Mesenteric fat pad (tissue), 1 donor: ENCODE data around the gene DENND6B. TPM values are rescaled to one million over a fixed set of nuclear protein-coding genes. Genes with fewer than 3 reads are reported as not detected.
A peak's percentile ranks its signal among the peaks of the same experiment; 100 is the strongest.
"Not testable (repeated sequence)": the region's sequence is repeated elsewhere in the genome, so short reads cannot be mapped to it uniquely, and the experiment has no call there.

Experiments used
- DNase-seq: peaks from one replicate; pipeline ENCODE4 v3.0.0-alpha.2; 2020; ENCODE audit warnings: low spot score
- long read RNA-seq: library from polyadenylated mRNA; unstranded; transcript quantifications from one replicate; pipeline ENCODE4 v2.0.0, GENCODE V29; 2020
- total RNA-seq: library from RNA; stranded (reverse); fragmentation: NEBNext Ultra II Directional; extraction: Animal tissue kit (Norgen Biotek cat#: 25700); gene quantifications from one replicate; pipeline ENCODE4 v1.2.1, GENCODE V29; 2021
- donor health status: DM: yes; HTN: yes; CAD: no.

Gene DENND6B, protein sequence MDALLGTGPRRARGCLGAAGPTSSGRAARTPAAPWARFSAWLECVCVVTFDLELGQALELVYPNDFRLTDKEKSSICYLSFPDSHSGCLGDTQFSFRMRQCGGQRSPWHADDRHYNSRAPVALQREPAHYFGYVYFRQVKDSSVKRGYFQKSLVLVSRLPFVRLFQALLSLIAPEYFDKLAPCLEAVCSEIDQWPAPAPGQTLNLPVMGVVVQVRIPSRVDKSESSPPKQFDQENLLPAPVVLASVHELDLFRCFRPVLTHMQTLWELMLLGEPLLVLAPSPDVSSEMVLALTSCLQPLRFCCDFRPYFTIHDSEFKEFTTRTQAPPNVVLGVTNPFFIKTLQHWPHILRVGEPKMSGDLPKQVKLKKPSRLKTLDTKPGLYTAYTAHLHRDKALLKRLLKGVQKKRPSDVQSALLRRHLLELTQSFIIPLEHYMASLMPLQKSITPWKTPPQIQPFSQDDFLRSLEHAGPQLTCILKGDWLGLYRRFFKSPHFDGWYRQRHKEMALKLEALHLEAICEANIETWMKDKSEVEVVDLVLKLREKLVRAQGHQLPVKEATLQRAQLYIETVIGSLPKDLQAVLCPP
- 2.2 TPM for total RNA-seq
- long read RNA-seq, partial matches to known transcripts = 0 of 4 reads
- long read RNA-seq, other reads (novel, unspliced or antisense) = 4 of 4 reads

DNA sequence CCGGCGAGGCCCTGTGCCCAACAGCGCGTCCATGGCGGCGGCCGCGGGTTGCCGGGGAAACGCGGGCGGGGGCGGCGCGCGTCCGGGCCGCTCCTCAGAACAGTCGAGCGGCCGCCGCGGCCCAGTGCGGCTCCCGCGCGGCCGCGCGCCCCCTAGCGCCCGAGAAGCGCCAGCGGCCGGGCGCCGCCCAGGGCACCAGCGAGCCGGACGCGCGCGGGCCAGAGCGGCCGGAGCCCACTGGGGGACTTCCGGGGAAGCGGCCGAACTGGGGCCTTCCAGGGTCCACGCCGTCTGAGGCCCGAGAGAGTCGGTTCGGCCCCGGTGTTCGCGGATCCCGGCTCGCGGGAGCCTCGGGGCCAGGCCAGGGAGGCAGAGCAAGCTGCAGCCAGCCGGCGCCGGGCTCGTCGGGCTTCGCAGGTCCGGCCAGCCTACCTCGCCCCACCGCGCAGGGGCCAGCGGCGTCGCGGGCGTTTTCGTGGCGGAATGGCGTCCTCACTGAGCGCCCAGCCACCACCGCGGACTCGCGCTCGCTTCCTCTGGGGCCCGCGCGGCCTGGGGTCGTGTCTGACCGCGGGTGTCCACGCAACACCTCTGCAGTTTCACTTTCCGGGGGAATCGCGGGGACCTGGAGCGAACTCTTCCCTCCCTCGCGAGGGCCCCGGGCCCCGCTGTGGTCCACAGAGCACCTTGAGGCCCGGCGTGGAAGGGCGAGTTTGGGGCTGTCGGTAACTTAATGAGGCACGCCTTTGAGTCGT, at the start of gene DENND6B:
DENND6B (minus strand) TSS at position 57 of the 755 bp plus-strand sequence; CDS start at position 33, 24 bp downstream.
- peak; percentile 94 for DNase-seq

DNA sequence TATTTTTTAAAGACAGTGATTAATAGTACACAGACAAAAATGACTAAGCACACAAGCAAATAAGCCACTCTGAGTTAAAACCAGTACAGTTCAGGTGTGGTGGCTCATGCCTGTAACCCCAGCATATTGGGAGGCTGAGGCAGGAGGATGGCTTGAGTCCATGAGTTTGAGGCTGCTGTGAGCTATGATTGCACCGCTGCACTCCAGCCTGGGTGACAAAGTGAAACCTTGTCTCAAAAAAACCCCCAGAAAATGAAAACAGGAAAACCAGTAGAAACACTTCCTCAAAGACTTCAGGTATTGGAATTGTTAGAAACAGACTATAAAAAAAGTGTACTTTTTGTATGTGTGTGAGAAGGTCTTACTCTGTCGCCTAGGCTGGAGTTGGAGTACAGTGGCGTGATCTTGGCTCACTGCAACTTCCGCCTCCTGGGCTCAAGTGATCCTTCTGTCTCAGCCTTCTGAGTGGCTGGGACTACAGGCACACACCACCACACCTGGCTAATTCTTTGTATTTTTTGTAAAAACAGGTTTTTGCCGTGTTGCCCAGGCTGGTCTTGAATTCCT, 49.4 kb upstream of the DENND6B start:
- no peak for DNase-seq

DNA sequence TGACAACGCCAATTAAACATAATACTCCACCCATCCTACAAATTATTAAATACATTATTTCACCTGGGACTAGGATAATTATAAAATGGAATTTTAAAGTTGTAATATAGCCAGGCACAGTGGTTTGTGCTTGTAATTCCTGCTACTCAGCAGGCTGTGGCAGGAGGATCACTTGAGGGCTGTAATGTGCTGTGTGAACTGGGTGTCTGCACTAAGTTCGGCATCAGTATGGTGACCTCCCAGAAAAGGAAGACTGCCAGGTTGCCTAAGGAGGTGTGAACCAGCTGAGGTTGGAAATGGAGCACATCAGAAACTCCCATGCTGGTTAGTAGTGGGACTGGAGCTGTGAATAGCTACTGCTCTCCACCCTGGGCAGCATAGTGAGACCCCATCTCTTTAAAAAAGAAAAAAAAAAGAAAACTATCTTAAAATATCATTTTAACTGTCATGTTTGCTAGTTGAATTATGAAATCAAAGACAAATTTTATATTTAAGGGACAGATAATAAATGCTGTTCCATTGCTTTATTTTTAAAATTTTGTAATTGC, 44.4 kb upstream of the DENND6B start:
- DNase-seq = no peak

- DNase-seq = no peak
These were observed 41.1 kb upstream of the DENND6B start for GRCh38 chr22:50367778-50368500.

DNA sequence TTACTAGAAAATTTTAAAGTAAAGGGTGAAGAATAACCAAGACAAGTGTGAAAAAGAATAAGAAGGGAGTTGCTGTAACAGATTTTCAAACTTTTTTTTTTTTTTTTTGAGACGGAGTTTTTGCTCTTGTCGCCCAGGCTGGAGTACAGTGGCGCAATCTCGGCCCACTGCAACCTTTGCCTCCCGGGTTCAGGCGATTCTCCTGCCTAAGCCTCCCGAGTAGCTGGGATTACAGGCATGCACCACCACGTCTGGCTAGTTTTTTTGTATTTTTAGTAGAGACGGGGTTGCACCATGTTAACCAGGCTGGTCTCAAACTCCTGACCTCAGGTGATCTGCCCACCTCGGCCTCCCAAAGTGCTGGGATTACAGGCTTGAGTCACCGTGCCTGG, 37.0 kb upstream of the DENND6B start:
- DNase-seq = not testable (repeated sequence)

DNA sequence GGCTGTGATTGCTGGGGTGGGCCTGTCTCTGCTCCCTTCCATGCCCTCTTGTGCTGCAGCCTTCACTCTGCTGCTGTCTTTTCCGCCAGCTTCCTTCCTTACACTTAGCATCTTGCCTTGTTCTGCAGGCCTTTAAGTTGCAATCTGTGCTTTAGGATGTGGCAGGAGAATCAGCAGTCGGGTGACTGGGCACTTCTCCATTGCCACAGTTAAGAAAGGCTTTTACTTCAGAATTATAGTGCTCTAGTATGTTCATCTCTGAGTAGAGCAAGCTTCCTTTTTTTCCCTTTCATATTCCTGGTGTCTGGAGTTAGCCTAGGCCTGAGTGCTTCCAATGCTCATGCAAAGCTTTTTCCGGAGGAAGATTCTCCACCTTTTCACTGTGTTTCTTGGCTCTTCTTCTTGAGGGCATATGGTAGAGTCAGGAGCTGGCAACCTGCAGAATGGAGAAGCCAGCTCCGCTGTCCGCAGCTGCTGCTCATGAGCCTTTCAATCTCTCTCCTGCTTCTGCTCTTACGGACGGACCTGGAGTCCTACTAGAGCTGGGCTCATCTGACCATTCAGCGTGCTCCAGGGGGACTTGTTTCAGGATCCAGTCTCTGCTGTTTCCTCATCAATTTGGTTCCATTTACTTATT, 36.5 kb upstream of the DENND6B start:
- no peak for DNase-seq

DNA sequence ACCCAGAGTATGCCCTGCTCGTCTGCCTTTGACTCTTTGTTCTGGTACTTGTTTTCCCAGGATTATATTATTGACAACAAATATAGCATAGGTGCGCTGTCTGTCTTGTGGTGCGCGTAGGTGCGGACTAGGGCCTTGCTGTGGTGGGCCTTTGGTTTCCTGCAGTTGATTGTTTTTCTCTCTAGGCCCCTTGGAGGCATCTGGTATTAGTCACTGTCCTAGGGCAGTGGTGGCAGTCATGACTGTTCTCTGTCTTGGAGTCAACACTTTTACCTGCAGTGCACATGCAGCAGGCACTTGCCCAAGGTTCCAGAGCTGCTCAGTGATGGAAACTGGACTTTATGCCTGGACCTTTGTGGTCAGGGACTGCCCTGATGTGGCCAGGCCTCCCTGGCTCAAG, 34.9 kb upstream of the DENND6B start:
- no peak for DNase-seq

DNA sequence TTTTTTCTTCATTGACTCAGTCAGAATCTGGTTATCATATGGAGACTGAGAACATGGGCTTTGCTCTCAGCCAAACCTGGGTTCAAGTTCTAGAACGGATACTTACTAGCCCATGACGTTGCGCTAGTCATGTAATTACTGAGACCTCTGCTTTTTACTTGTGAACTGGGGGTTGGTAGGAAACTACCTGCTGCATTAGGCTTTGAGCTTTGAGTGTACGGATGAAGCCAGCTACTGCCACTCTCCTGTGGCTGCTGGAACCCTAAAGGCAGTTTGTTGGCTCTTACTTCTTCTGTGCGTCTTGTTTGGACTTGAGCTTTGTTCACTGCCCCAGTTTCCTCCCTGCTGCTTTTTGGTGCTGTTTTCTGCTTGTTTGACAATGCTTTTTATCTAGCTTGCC, 34.4 kb upstream of the DENND6B start:
- no peak for DNase-seq

GRCh38 chr22:50360578-50360977, 33.8 kb upstream of the DENND6B start:
- no peak for DNase-seq

DNA sequence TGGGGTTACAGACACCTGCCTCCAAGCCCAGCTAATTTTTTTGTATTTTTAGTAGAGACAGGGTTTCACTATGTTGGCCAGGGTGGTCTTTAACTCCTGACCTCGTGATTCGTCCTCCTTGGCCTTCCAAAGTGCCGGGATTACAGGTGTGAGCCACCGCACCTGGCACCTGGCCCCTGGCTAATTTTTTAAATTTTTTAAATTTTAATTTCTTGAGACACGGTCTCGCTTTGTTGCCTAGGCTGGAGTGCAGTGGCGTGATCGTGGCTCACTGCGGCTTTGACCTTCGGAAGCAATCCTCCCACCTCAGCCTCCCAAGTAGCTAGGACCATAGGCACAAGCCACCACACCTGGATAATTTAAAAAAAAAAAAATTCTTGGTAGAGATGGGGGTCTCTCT, 30.9 kb upstream of the DENND6B start:
- no peak for DNase-seq

- no peak for DNase-seq
These were observed 30.4 kb upstream of the DENND6B start for GRCh38 chr22:50357222-50357621.

DNA sequence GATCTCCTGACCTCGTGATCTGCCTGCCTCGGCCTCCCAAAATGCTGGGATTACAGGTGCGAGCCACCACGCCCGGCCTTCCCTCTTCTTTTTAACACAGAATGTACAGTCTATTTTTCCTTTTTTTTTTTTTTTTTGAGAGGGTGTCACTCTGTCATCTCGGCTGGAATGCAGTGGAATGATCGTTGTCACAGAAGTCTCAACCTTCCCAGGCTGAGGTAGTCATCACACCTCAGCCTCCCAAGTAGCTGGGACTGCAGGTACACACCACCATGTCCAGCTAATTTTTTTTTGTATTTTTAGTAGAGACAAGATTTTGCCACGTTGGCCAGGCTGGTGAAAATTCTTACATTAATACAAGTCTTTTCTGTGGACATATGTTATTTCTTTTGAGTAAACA, 29.4 kb upstream of the DENND6B start:
- no peak for DNase-seq

DNA sequence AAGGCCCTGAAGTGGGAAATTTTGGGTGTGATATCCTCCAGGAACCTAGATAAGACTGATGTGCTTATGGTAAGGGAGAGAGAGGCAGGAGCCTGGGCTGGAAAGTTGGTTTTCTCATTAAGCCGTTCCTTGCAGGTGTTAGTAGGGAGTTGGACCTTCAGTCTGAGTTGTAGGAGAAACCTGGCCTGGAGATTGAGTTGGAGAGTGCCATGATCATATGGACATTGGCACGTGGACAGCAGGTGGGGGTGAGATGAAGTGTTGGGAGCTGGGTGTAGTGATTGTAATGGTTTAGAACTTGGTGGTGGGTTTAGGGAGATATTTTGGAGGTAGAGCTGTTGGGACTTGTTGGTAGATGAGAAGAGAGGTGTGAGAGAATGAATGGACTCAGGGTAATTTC, 21.2 kb upstream of the DENND6B start:
- no peak for DNase-seq

GRCh38 chr22:50347157-50347556, 20.3 kb upstream of the DENND6B start:
- no peak for DNase-seq

DNA sequence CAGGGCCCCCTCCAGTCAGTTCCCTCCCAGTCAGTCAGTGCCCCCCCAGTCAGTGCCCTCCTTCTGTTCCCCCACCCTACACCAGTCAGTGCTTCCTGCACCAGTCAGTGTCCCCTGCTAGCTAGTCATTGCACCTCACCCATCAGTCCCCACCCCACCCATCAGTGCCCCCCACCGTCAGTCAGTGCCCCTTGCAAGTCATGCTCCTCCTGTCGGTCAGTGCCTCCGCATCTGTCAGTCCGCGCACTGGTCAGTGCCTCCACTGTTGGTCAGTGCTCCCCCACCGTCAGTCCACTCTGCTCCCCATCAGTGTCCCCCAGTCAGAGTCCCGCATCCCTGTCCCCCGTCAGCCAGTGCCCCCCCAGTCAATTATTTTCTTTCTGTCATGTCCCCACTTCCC, 19.7 kb upstream of the DENND6B start:
- no peak for DNase-seq

DNA sequence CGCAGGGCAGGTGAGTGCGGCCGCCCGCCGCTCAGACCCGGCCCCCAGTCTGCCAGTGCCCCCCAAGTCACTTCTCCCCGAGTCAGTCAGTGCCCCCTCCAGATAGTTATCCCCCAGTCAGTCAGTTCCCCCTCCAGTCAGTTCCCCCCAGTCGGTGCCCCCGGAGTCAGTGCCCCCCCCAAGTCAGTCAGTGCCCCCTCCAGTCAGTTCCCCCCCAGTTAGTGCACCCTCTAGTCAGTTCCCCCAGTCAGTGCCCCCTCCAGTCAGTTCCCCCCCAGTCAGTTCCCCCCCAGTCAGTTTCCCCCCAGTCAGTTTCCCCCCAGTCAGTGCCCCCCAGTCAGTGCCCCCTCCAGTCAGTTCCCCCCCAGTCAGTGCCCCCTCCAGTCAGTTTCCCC, 16.7 kb upstream of the DENND6B start:
- DNase-seq = no peak

DNA sequence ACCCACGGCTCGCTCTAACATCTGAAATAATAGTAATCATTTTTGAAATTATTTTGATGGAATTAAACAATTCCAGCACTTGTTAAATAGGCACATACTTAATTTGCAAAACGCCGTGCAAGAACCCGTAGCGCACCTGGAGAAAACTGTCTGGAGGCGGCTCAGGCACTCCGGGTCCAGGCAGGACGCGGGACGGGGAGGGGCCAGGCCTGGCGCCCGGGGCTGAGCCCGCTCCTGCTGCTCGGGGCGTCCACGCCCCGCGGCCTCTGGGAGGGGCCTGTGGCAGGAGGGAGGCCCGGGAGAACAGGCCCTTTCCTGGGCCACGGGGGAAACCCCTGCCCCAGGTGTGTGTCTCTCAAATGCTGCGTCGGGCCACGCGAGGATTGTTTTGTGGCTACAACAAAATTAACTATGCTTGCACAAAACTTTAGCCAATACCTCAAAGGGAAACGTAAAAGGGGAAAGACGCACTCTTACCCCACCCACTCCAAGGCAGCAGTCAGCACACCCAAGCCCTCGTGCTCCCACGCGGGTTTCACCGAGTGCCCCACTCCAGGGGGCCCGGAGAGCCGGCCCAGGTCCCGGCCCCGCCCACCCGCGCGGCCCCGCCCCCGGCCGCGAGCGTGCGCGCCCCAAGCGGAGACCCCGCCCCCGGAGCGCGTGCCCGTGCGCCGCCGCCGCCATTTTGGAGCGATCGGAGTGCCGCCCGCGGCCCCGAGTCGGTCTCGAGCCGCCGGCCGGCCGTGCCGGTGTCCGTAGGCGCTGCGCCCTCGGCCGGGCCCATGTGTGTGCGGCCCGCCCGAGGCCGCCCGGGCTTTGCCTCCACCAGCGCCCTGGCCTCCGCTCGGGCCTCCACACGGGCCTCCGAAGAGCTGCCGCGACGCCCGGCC, 16.1 kb upstream of the DENND6B start, which contains the start of gene PPP6R2:
PPP6R2 (plus strand) TSS at position 677 of the 890 bp plus-strand sequence. CDS start 50,582 bp downstream, outside the sequence.
- DNase-seq = peak; percentile 95

- DNase-seq = peak; percentile 93
These were observed 15.3 kb upstream of the DENND6B start for GRCh38 chr22:50341977-50342650.
